Tibial nerve (tissue), 4 donors: ENCODE data around the gene WEE2. TPM values are rescaled to one million over a fixed set of nuclear protein-coding genes. Genes with fewer than 3 reads are reported as not detected.

Experiments used
- DNase-seq, 2 donors: peaks; one replicate each; pipeline ENCODE4 v3.0.0-alpha.2; 2019; ENCODE audit warnings: low spot score in 2 of 2
- H3K27ac ChIP-seq, 4 donors: fragments of 200-600 bp; sonication (generic) in 3 of 4; one replicate each; pipeline ENCODE4 v1.5.1; 2017 to 2019; ENCODE audit warnings: mild to moderate bottlenecking in 1 of 4
- H3K27me3 ChIP-seq, 2 donors: fragments of 200-600 bp; sonication (generic) in 1 of 2; one replicate each; pipeline versions ENCODE4 v1.5.1 to v1.6.0; 2017 to 2019
- H3K36me3 ChIP-seq, 3 donors: fragments of 200-600 bp; sonication (generic); one replicate each; pipeline ENCODE4 v1.5.1; 2018 to 2019
- H3K4me1 ChIP-seq, 4 donors: fragments of 200-600 bp; sonication (generic) in 3 of 4; one replicate each; pipeline ENCODE4 v1.5.1; 2017 to 2019
- H3K4me3 ChIP-seq, 4 donors: fragments of 200-600 bp; sonication (generic) in 3 of 4; one replicate each; pipeline ENCODE4 v1.5.1; 2017 to 2019; ENCODE audit warnings: mild to moderate bottlenecking in 1 of 4, moderate library complexity in 1 of 4
- H3K9me3 ChIP-seq, 4 donors: fragments of 200-600 bp; sonication (generic) in 3 of 4; one replicate each; pipeline ENCODE4 v1.5.1; 2017 to 2019
- CTCF ChIP-seq, 5 experiments: fragments of 200-600 bp in 3 of 5; fragments of 450-650 bp in 2 of 5; sonication (generic) in 3 of 5; IDR thresholded peaks; one replicate each; pipeline ENCODE4 v1.5.1; 2016 to 2019; ENCODE audit warnings: antibody characterized with exemption in 5 of 5, mild to moderate bottlenecking in 3 of 5, moderate library complexity in 2 of 5
- EP300 ChIP-seq, 2 donors: sonication (generic); formaldehyde crosslinking; IDR thresholded peaks; one replicate each; pipeline ENCODE4 v1.6.1; 2017; ENCODE audit warnings: antibody characterized with exemption in 2 of 2, mild to moderate bottlenecking in 1 of 2
- POLR2A ChIP-seq, 2 donors: fragments of 450-650 bp; IDR thresholded peaks; one replicate each; pipeline ENCODE4 v1.6.1; 2017; ENCODE audit warnings: antibody characterized with exemption in 2 of 2, mild to moderate bottlenecking in 2 of 2, moderate library complexity in 2 of 2
- WGBS, 2 donors: methylation state at CpG; one replicate each; pipeline ENCODE4 v1.1.5; 2018; 5-methylcytosine and 5-hydroxymethylcytosine counted together
- total RNA-seq, 4 donors: library from RNA; depleted of rRNA; stranded (reverse); fragments of >200 nt; gene quantifications; one replicate each; pipeline ENCODE4 v1.1.0, GENCODE V29; 2016

WEE2 gene
- total RNA-seq, 4 donors from 2014 or later, result not detected

DNA sequence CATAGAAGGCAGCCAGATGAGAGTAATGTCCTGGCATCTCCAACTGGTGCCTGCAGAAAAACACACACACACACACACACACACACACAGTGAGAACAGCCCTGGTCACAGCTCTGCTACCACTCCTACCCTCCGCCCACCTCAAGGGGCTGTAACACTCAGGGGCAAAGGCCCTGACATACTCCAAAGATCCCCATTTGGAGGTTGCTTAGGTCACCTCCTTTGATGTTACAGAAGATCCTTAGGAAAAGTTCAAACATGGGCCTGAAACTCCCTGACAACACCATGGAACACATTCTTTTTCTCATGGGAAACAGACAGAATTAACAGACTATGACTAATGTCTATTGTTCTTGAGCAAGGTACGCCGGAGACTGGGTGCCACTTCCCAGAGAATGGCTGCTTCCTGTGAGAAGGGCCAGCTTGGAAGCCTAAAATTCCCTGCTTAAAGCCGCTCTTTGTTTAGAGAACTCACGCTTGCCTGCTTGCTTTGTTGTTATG, 33.9 kb upstream of the WEE2 start:
- no peak for DNase-seq
- Histone ChIP-seq H3K36me3 (peaks cover 0 to 33% (median 5%) of the 10 kb centered on the region in 3 donors), H3K27me3 (no peaks in the 10 kb centered on the region), H3K4me3 (no peak overlapping the region), H3K4me1 (peaks cover 0 to 4% (median 0%) of the 10 kb centered on the region in 4 donors), H3K9me3 (no peaks in the 10 kb centered on the region), H3K27ac (peak overlapping the region in 1 of 4 donors; percentile 54)
- 53 to 61% methylated on average over 5 of the region's 5 CpGs for WGBS, 2 donors
- TF ChIP-seq EP300 (IDR thresholded peaks at IDR 0.05), result no peak
- no peak for TF ChIP-seq POLR2A (IDR thresholded peaks at IDR 0.05)
- TF ChIP-seq CTCF (IDR thresholded peaks at IDR 0.05), result no peak

DNA sequence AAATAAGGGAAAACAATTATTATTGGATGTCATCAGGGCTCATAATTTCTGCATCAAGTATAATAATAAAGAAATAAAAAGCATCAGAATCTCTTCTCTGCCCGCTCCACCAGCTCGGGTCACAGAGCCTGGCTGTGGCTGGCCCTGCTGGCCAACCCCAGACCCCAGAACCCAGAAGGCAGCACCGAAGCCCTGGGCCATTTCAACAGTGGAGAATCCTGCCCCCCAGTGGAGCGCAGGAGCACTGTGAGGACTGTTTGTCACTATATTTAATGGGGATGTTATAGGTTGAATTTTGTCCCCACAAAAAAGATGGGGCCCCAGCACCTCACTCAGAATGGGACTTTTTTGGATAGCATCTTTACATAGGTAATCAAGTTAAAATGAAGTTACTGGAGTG, 33.5 kb upstream of the WEE2 start:
- peaks cover 0 to 4% (median 0%) of the 10 kb centered on the region in 4 donors for H3K4me1 ChIP-seq
- TF ChIP-seq EP300 (IDR thresholded peaks at IDR 0.05) (no peak), CTCF (IDR thresholded peaks at IDR 0.05) (peak in 3 of 5 experiments; percentile 12 to 30 (median 27)), POLR2A (IDR thresholded peaks at IDR 0.05) (no peak)
- H3K27me3 ChIP-seq, result no peaks in the 10 kb centered on the region
- peaks cover 0 to 34% (median 5%) of the 10 kb centered on the region in 3 donors for H3K36me3 ChIP-seq
- no peaks in the 10 kb centered on the region for H3K9me3 ChIP-seq
- peak overlapping the region in 2 of 4 donors; percentile 10 to 54 for H3K27ac ChIP-seq
- no peak overlapping the region for H3K4me3 ChIP-seq
- DNase-seq, result no peak
- WGBS, 2 donors, result 45 to 49% methylated on average over 4 of the region's 4 CpGs

DNA sequence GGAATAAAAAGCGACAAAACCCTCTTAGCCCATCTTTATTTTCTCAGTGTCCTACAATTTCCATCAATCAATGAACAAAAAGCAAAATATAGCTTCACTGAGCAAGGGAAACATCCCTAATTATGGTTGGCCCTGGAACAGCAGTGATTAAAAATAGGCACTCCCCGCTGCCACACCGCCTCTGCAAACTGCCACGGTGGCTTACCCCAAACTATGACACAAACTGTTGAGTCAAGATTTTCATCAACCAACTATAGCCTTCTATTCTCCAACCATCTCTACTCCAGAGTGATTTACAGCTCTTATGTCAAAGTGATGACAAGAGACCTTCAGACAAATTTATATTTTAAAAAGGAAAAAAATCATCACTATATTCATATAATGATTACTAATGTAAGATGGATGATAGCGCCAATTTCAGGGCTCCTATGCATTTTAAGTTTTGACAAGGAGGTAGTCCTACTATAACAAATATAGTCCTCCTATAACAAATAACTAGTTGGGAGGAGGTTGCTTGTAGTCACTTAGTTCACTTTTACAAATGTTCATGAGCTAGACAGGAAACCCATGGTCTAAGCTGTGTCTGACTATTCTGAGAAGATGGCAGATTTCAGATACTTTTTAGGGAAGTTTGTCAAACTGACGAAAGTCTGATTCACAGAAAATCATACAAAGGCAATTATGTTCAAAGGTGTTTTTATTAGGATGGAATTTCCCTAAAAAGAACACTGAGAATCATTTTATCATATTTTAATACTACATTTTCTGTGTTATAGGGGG, 32.5 kb upstream of the WEE2 start:
- H3K9me3 ChIP-seq, result no peaks in the 10 kb centered on the region
- WGBS, 2 donors, result 73 to 74% methylated on average over 6 of the region's 6 CpGs
- no peaks in the 10 kb centered on the region for H3K27me3 ChIP-seq
- H3K4me3 ChIP-seq, result no peak overlapping the region
- H3K36me3 ChIP-seq, result peaks cover 0 to 42% (median 5%) of the 10 kb centered on the region in 3 donors
- no peak for TF ChIP-seq CTCF (IDR thresholded peaks at IDR 0.05)
- TF ChIP-seq POLR2A (IDR thresholded peaks at IDR 0.05), result no peak
- no peak for TF ChIP-seq EP300 (IDR thresholded peaks at IDR 0.05)
- H3K4me1 ChIP-seq, result peaks cover 0 to 4% (median 0%) of the 10 kb centered on the region in 4 donors
- peak overlapping the region in 1 of 4 donors; percentile 54 for H3K27ac ChIP-seq
- no peak for DNase-seq

DNA sequence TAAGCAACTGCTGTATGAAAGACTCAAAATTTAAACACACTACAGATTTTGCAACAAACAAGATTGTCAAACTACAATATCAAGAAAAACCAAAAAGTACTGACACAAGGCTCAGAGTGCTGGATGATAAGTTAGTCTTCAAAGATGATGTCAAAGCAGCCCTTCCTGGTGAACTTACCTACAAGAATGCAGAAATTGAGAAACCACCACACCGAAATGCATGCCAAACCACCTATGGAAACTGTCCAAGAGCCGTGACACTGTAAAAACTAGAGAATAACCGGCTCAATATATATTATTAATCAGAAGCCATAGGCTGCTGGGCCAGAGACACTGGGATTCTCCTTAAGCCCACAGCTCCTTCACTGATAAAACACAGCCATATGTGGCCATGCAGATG, 31.5 kb upstream of the WEE2 start:
- TF ChIP-seq CTCF (IDR thresholded peaks at IDR 0.05), result no peak
- no peak for TF ChIP-seq POLR2A (IDR thresholded peaks at IDR 0.05)
- TF ChIP-seq EP300 (IDR thresholded peaks at IDR 0.05), result no peak
- DNase-seq, result no peak
- WGBS, 2 donors, result 68 to 91% methylated on average over 3 of the region's 3 CpGs
- H3K27me3 ChIP-seq, result no peaks in the 10 kb centered on the region
- H3K36me3 ChIP-seq, result peaks cover 0 to 43% (median 4%) of the 10 kb centered on the region in 3 donors
- H3K27ac ChIP-seq, result no peak overlapping the region
- H3K4me1 ChIP-seq, result peaks cover 0 to 4% (median 0%) of the 10 kb centered on the region in 4 donors
- no peak overlapping the region for H3K4me3 ChIP-seq
- H3K9me3 ChIP-seq, result no peaks in the 10 kb centered on the region

DNA sequence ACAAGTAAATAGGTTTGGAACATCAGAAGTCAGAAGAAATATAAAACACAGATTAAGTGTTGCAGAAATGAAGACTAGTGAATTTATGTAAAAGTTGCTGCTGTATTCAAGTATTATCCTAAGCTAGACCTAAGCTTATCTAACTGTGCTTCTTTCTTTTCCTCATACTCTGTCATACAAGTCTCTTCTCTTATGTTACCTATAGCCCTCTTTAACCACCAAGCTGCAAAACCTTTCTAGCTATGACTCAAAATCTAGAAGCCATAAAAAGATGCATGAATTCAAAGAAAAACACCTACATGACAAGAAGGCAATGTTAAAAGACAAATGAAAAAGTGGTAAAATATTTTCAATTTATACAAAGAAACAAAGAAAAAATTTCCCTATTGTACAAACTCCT, 29.1 kb upstream of the WEE2 start:
- DNase-seq, result no peak
- Histone ChIP-seq H3K4me1 (peaks cover 0 to 4% (median 0%) of the 10 kb centered on the region in 4 donors), H3K27ac (no peak overlapping the region), H3K27me3 (no peaks in the 10 kb centered on the region), H3K9me3 (no peaks in the 10 kb centered on the region), H3K36me3 (peaks cover 0 to 42% (median 0%) of the 10 kb centered on the region in 3 donors), H3K4me3 (no peak overlapping the region)
- TF ChIP-seq CTCF (IDR thresholded peaks at IDR 0.05) (no peak), POLR2A (IDR thresholded peaks at IDR 0.05) (no peak), EP300 (IDR thresholded peaks at IDR 0.05) (no peak)
